Keratinocyte (primary cell): ENCODE results near the gene MT1B. TPM values are rescaled to one million over a fixed set of nuclear protein-coding genes. Genes with fewer than 3 reads are reported as not detected.

Experiments
- DNase-seq: peaks from one replicate; pipeline ENCODE4 v3.0.0-alpha.2; 2011; ENCODE audit warnings: low read depth, missing footprints, low spot score
- FAIRE-seq: peaks from 2 replicates; lab custom pipeline; 2011; peaks lifted over from hg19 to GRCh38; lab: Jason Lieb, UNC
- H2AFZ ChIP-seq: 2 replicates; pipeline ENCODE4 v1.6.0; 2012; ENCODE audit warnings: low read length, control low read depth, inconsistent platforms; ENCODE audit not compliant: control insufficient read depth
- H3K27ac ChIP-seq: 2 replicates; pipeline ENCODE4 v1.5.1; 2011; ENCODE audit warnings: low read length; ENCODE audit not compliant: control insufficient read depth, insufficient read depth
- H3K27me3 ChIP-seq: 3 replicates; pipeline ENCODE4 v1.6.0; 2011; ENCODE audit warnings: low read length; ENCODE audit not compliant: control insufficient read depth, insufficient read depth; ENCODE audit errors: extremely low read depth
- H3K36me3 ChIP-seq, 2 experiments: 2 replicates in 1 of 2; 3 replicates in 1 of 2; pipeline ENCODE4 v1.5.1; 2011; ENCODE audit warnings: low read length in 2 of 2, mild to moderate bottlenecking in 1 of 2; ENCODE audit not compliant: control insufficient read depth in 2 of 2, insufficient read depth in 2 of 2; ENCODE audit errors: extremely low read depth in 1 of 2
- H3K4me1 ChIP-seq: 3 replicates; pipeline ENCODE4 v1.5.1; 2011; ENCODE audit warnings: low read length; ENCODE audit not compliant: control insufficient read depth, insufficient read depth; ENCODE audit errors: extremely low read depth
- H3K4me2 ChIP-seq: 3 replicates; pipeline ENCODE4 v1.6.0; 2011; ENCODE audit warnings: low read depth, low read length; ENCODE audit not compliant: control insufficient read depth, insufficient read depth; ENCODE audit errors: extremely low read depth
- H3K4me3 ChIP-seq, 3 experiments: fragments of 200-600 bp in 1 of 3; sonication (generic) in 1 of 3; 2 replicates in 2 of 3; 3 replicates in 1 of 3; pipeline ENCODE4 v1.5.1; 2011 to 2016; ENCODE audit warnings: low read length in 3 of 3, mild to moderate bottlenecking in 3 of 3, control low read depth in 2 of 3, inconsistent platforms in 1 of 3, low read depth in 1 of 3, mixed read lengths in 1 of 3, mixed run types in 1 of 3, moderate library complexity in 1 of 3; ENCODE audit not compliant: control insufficient read depth in 2 of 3, insufficient read depth in 2 of 3; ENCODE audit errors: extremely low read depth in 1 of 3
- H3K79me2 ChIP-seq: 2 replicates; pipeline ENCODE4 v1.6.0; 2012; ENCODE audit warnings: low read length; ENCODE audit not compliant: control insufficient read depth, insufficient read depth
- H3K9ac ChIP-seq: 3 replicates; pipeline ENCODE4 v1.6.0; 2011; ENCODE audit warnings: low read length; ENCODE audit not compliant: control insufficient read depth, insufficient read depth; ENCODE audit errors: extremely low read depth
- H3K9me1 ChIP-seq: 3 replicates; pipeline ENCODE4 v1.6.0; 2011; ENCODE audit warnings: low read length; ENCODE audit not compliant: control insufficient read depth, insufficient read depth; ENCODE audit errors: extremely low read depth
- H3K9me3 ChIP-seq: 2 replicates; pipeline ENCODE4 v1.5.1; 2012; ENCODE audit warnings: low read depth, low read length; ENCODE audit not compliant: control insufficient read depth
- H4K20me1 ChIP-seq: 3 replicates; pipeline ENCODE4 v1.6.0; 2011; ENCODE audit warnings: low read length; ENCODE audit not compliant: control insufficient read depth, insufficient read depth; ENCODE audit errors: extremely low read depth
- CTCF ChIP-seq, 3 experiments: IDR thresholded peaks in 1 of 3; conservative IDR thresholded peaks in 1 of 3; optimal IDR thresholded peaks in 1 of 3; 2 replicates in 2 of 3; 3 replicates in 1 of 3; pipeline versions ENCODE3 to v1.5.1; 2011; ENCODE audit warnings: low read length in 3 of 3, mild to moderate bottlenecking in 3 of 3, moderate library complexity in 2 of 3, control low read depth in 1 of 3, inconsistent platforms in 1 of 3; ENCODE audit not compliant: insufficient read depth in 2 of 3; ENCODE audit errors: extremely low read depth in 1 of 3
- EZH2 ChIP-seq: IDR thresholded peaks from one replicate; pipeline ENCODE4 v1.6.1; 2012; ENCODE audit warnings: inconsistent platforms, mild to moderate bottlenecking, low read length, moderate library complexity
- dilution Hi-C: fragments of 300-500 bp; cut with MboI; formaldehyde crosslinking; loops from one replicate; pipeline ENCODE4 v1.7.0; 2020; ENCODE audit warnings: low sequenced_read_pairs; ENCODE audit not compliant: extremely low pct_ligation_motif_present
- polyA plus RNA-seq, 5 experiments: library from polyadenylated mRNA; depleted of rRNA in 3 of 5; stranded (reverse) in 3 of 5; stranded (forward) in 1 of 5; unstranded in 1 of 5; fragments of >200 nt; gene quantifications; 1 replicate in 1 of 5; 2 replicates in 3 of 5; 3 replicates in 1 of 5; pipeline versions ENCODE4 v1.2.1 to v1.2.3, GENCODE V29; 2011 to 2012; ENCODE audit warnings: missing spikeins in 2 of 5, low read depth in 1 of 5, low replicate concordance in 1 of 5

The MT1B gene
- polyA plus RNA-seq, 1 donor (not counting 4 experiments of a cell fraction or from before 2014, with no cell fraction given) = not detected

- dilution Hi-C loops = no loop called here
- FAIRE-seq = no peak
- no peak overlapping the region for H3K4me2 ChIP-seq
Observed at GRCh38 chr16:56690420-56691122, 38.9 kb downstream of the MT1B start.

GRCh38 chr16:56691885-56692284 is 40.2 kb downstream of the MT1B start:
- FAIRE-seq (peak; percentile 92), DNase-seq (peak; percentile 82)
- Histone ChIP-seq H3K9ac (no peak overlapping the region), H3K27ac (peak overlapping the region; percentile 54), H3K9me3 (peaks cover 1% of the 10 kb centered on the region), H4K20me1 (no peaks in the 10 kb centered on the region), H3K9me1 (no peaks in the 10 kb centered on the region), H3K4me2 (peak overlapping the region; percentile 27), H3K4me3 (no peak overlapping the region), H3K36me3 (no peaks in the 10 kb centered on the region), H3K27me3 (no peaks in the 10 kb centered on the region), H2AFZ (no peak overlapping the region), H3K79me2 (no peaks in the 10 kb centered on the region), H3K4me1 (peaks cover 26% of the 10 kb centered on the region)
- dilution Hi-C loops = no loop called here
- TF ChIP-seq CTCF (optimal IDR thresholded peaks at IDR 0.05 in 1 of 3, IDR thresholded peaks at IDR 0.05 in 1 of 3, conservative IDR thresholded peaks at IDR 0.05 in 1 of 3; ENCODE audit: extremely low read depth in 1 of 3, insufficient read depth in 2 of 3, low read length in 3 of 3) (no peak), EZH2 (no peak)

More at GRCh38 chr16:56690420-56691122, 38.9 kb downstream of the MT1B start:
- no peaks in the 10 kb centered on the region for H4K20me1 ChIP-seq
- H2AFZ ChIP-seq = no peak overlapping the region
- H3K9me3 ChIP-seq = peaks cover 1% of the 10 kb centered on the region
- H3K79me2 ChIP-seq = no peaks in the 10 kb centered on the region
- H3K27me3 ChIP-seq = no peaks in the 10 kb centered on the region
- no peak for DNase-seq
- H3K9ac ChIP-seq = no peak overlapping the region
- no peaks in the 10 kb centered on the region for H3K36me3 ChIP-seq
- no peak for TF ChIP-seq EZH2
- TF ChIP-seq CTCF (optimal IDR thresholded peaks at IDR 0.05 in 1 of 3, IDR thresholded peaks at IDR 0.05 in 1 of 3, conservative IDR thresholded peaks at IDR 0.05 in 1 of 3; ENCODE audit: extremely low read depth in 1 of 3, insufficient read depth in 2 of 3, low read length in 3 of 3) = no peak
- no peaks in the 10 kb centered on the region for H3K9me1 ChIP-seq
- H3K4me3 ChIP-seq = no peak overlapping the region
- peaks cover 26% of the 10 kb centered on the region for H3K4me1 ChIP-seq
- no peak overlapping the region for H3K27ac ChIP-seq
